Lung (tissue), 12 donors: Measurements from ENCODE around the gene FNDC4. TPM values are rescaled to one million over a fixed set of nuclear protein-coding genes. Genes with fewer than 3 reads are reported as not detected.
A peak's percentile ranks its signal among the peaks of the same experiment; 100 is the strongest.

Experiments used
- ATAC-seq: fragments of 200-7000 bp; cut with Tn5 transposase; one replicate; pipeline ENCODE4 v1.9.1; 2020; ENCODE audit warnings: moderate number of reproducible peaks; ENCODE audit not compliant: insufficient read depth, low FRiP score
- DNase-seq, 3 donors: peaks; one replicate each; pipeline ENCODE4 v3.0.0-alpha.2; 2013 to 2017
- H3K27ac ChIP-seq, 2 donors: one replicate each; pipeline ENCODE4 v1.5.1; 2013; ENCODE audit warnings: mild to moderate bottlenecking in 2 of 2, moderate library complexity in 2 of 2, control low read depth in 1 of 2, inconsistent platforms in 1 of 2, low read depth in 1 of 2, low read length in 1 of 2
- H3K27me3 ChIP-seq, 3 donors: one replicate each; pipeline ENCODE4 v1.5.1; 2013; ENCODE audit warnings: low read length in 2 of 3; ENCODE audit not compliant: control insufficient read depth in 3 of 3, insufficient read depth in 3 of 3
- H3K36me3 ChIP-seq, 4 donors: one replicate each; pipeline ENCODE4 v1.5.1; 2013; ENCODE audit warnings: low read length in 4 of 4, mild to moderate bottlenecking in 1 of 4, moderate library complexity in 1 of 4; ENCODE audit not compliant: control insufficient read depth in 4 of 4, insufficient read depth in 4 of 4
- H3K4me1 ChIP-seq, 5 donors: one replicate each; pipeline ENCODE4 v1.5.1; 2013; ENCODE audit warnings: low read length in 5 of 5, mild to moderate bottlenecking in 2 of 5, moderate library complexity in 1 of 5; ENCODE audit not compliant: control insufficient read depth in 5 of 5, insufficient read depth in 5 of 5
- H3K4me3 ChIP-seq: one replicate; pipeline ENCODE4 v1.5.1; 2013; ENCODE audit warnings: mild to moderate bottlenecking, control low read depth, moderate library complexity
- H3K9ac ChIP-seq, 2 donors: one replicate each; pipeline ENCODE4 v1.5.1; 2013; ENCODE audit warnings: low read length in 2 of 2, control low read depth in 1 of 2; ENCODE audit not compliant: insufficient read depth in 1 of 2
- H3K9me3 ChIP-seq, 4 donors: one replicate each; pipeline ENCODE4 v1.5.1; 2013; ENCODE audit warnings: low read length in 3 of 4, mild to moderate bottlenecking in 1 of 4, moderate library complexity in 1 of 4; ENCODE audit not compliant: control insufficient read depth in 4 of 4, insufficient read depth in 3 of 4
- WGBS, 2 donors: extraction: QIAGEN DNeasy Blood & Tissue Kit; methylation state at CpG; one replicate each; pipeline ENCODE4 v1.1.7; 2013; 5-methylcytosine and 5-hydroxymethylcytosine counted together
- polyA plus RNA-seq, 2 donors: library from polyadenylated mRNA; stranded (reverse); fragments of 200-250 nt; gene quantifications; one replicate each; pipeline ENCODE4 v1.2.1, GENCODE V29; 2013
- total RNA-seq, 2 donors: library from RNA; depleted of rRNA in 1 of 2; stranded (reverse); fragments of >200 nt in 1 of 2; gene quantifications; one replicate each; pipeline ENCODE4 v1.2.1, GENCODE V29; 2014 to 2021
- TF ChIP-seq, protein P1 (sequence below): IDR thresholded peaks from 2 replicates; pipeline ENCODE4 v1.5.1; 2012; ENCODE audit warnings: mild to moderate bottlenecking; ENCODE audit errors: control extremely low read depth, extremely low read depth
- donor health status: control.
- donor health status: control.
- donor health status: Bipolar disorder and iron deficiency.
- donor health status: healthy.
- donor health status: DM: yes; HTN: yes; CAD: no.

The FNDC4 gene
- total and polyA plus RNA-seq, 4 donors: 2.8 to 6.9 (median 4.3) TPM

DNA sequence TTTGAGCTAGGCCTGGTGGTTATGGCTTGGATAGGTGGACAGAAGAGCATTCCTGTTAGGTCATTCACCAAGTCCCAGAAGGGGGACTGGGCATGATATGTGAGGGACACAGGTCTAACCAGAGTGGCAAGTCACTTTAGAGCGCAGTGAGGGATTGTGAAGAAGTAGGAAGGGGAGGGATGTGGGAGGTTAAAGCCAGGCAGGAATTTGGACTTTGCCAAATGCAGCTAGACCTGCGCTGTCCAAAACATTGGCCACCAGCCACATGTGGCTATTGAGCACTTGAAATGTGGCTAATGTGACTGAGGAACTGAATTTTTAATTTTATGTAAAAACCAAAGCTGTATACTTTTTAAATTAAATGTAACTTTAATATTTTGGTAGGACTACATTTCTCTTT lies 25.3 kb upstream of the FNDC4 start:
- Histone ChIP-seq H3K36me3 (no peaks in the 10 kb centered on the region), H3K4me1 (no peaks in the 10 kb centered on the region), H3K9me3 (peaks cover 0 to 2% (median 0%) of the 10 kb centered on the region in 4 donors), H3K27ac (no peak overlapping the region), H3K9ac (no peak overlapping the region), H3K27me3 (no peaks in the 10 kb centered on the region), H3K4me3 (no peak overlapping the region)
- WGBS, 2 donors: 87 to 89% methylated on average over 2 of the region's 2 CpGs
- DNase-seq (no peak), ATAC-seq (no peak)
- TF ChIP-seq, protein P1, sequence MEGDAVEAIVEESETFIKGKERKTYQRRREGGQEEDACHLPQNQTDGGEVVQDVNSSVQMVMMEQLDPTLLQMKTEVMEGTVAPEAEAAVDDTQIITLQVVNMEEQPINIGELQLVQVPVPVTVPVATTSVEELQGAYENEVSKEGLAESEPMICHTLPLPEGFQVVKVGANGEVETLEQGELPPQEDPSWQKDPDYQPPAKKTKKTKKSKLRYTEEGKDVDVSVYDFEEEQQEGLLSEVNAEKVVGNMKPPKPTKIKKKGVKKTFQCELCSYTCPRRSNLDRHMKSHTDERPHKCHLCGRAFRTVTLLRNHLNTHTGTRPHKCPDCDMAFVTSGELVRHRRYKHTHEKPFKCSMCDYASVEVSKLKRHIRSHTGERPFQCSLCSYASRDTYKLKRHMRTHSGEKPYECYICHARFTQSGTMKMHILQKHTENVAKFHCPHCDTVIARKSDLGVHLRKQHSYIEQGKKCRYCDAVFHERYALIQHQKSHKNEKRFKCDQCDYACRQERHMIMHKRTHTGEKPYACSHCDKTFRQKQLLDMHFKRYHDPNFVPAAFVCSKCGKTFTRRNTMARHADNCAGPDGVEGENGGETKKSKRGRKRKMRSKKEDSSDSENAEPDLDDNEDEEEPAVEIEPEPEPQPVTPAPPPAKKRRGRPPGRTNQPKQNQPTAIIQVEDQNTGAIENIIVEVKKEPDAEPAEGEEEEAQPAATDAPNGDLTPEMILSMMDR: no peak

DNA sequence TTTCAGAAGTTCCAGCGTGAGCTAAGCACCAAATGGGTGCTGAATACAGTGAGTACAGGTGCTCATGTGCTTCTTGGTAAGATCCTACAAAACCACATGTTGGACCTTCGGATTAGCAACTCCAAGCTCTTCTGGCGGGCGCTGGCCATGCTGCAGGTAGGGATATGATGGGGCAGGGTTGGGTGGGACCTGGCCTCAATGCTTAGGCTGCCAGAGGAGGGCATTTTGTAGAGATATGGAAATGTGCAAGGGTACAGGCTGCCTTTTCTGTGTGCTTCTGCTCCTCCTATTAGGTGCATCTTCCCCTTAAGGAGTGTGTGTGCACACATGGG lies 23.7 kb upstream of the FNDC4 start:
- WGBS, 2 donors: 89 to 94% methylated on average over 4 of the region's 4 CpGs
- Histone ChIP-seq H3K9me3 (peaks cover 0 to 2% (median 0%) of the 10 kb centered on the region in 4 donors), H3K4me3 (no peak overlapping the region), H3K36me3 (no peaks in the 10 kb centered on the region), H3K4me1 (no peaks in the 10 kb centered on the region), H3K27ac (no peak overlapping the region), H3K9ac (no peak overlapping the region), H3K27me3 (peaks cover 0 to 3% (median 0%) of the 10 kb centered on the region in 3 donors)
- TF ChIP-seq, protein P1: no peak
- DNase-seq (no peak), ATAC-seq (no peak)

DNA sequence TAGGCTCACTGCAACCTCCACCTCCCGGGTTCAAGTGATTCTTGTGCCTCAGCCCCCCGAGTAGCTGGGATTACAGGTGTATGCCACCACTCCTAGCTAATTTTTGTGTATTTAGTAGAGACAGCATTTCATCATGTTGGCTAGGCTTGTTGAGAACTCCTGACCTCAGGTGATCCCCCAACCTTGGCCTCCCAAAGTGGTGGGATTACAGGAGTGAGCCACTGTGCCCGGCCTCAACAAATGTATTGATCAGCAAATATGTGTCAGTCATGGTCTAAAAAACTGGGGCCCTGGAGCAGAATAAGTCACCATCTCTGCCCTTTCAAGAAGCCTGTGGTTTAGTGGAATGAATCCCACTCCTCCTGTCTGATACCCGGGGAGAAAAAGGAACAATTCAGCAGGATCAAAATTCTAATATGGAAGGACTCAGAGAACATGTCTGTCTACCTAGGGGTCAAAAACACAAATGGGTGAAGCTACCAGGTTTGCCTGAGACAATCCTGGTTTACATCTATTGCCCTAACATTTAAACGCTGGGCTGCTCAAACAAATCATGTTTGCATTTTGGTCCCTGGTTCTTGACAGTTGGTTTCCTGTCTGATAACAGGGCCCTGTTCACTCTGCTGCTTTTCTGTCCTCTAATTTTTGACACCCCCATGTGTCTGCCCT lies 23.2 kb upstream of the FNDC4 start:
- no peak overlapping the region for H3K27ac ChIP-seq
- WGBS, 2 donors: 71 to 85% methylated on average over 5 of the region's 5 CpGs
- DNase-seq (no peak), ATAC-seq (no peak)
- H3K4me3 ChIP-seq: no peak overlapping the region
- no peaks in the 10 kb centered on the region for H3K36me3 ChIP-seq
- H3K27me3 ChIP-seq: peaks cover 0 to 3% (median 0%) of the 10 kb centered on the region in 3 donors
- H3K9ac ChIP-seq: no peak overlapping the region
- TF ChIP-seq, protein P1: no peak
- H3K4me1 ChIP-seq: no peaks in the 10 kb centered on the region
- peaks cover 0 to 2% (median 0%) of the 10 kb centered on the region in 4 donors for H3K9me3 ChIP-seq

DNA sequence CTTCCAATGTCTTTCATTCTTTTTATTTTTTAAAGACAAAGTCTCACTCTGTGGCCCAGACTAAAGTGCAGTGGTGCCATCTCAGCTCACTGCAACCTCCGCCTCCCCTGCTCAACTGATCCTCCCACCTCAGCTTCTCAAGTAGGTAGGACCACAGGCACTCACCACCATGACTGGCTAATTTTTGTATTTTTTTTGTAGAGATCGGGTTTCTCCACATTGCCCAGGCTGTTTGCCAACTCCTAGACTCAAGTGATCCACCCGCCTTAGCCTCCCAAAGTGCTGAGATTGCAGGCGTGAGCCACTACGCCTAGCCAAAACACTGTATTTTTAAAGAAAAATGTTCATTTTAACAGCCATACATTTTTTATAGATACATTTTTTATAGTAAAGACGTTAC lies 14.3 kb upstream of the FNDC4 start:
- DNase-seq (peak; percentile 55 to 79 (median 66)), ATAC-seq (no peak)
- Histone ChIP-seq H3K9me3 (no peaks in the 10 kb centered on the region), H3K4me1 (no peaks in the 10 kb centered on the region), H3K9ac (no peak overlapping the region), H3K27me3 (peaks cover 0 to 3% (median 0%) of the 10 kb centered on the region in 3 donors), H3K36me3 (no peaks in the 10 kb centered on the region), H3K27ac (no peak overlapping the region), H3K4me3 (no peak overlapping the region)
- 43 to 63% methylated on average over 6 of the region's 6 CpGs for WGBS, 2 donors
- TF ChIP-seq, protein P1: no peak
